LNCaP clone FGC (cell line): ENCODE data around the gene SSH2.

Experiments
- DNase-seq: peaks from one replicate; pipeline ENCODE4 v3.0.0-alpha.2; 2011; ENCODE audit warnings: low read depth
- H3K4me3 ChIP-seq: 2 replicates; pipeline ENCODE4 v1.5.1; 2011; ENCODE audit warnings: mild to moderate bottlenecking, low read depth, low read length, control low read depth
- TF ChIP-seq, protein P1 (sequence below): IDR thresholded peaks from 2 replicates; pipeline ENCODE4 v1.5.1; 2012; ENCODE audit warnings: mild to moderate bottlenecking; ENCODE audit not compliant: control insufficient read depth, insufficient read depth; ENCODE audit errors: extremely low read depth

SSH2 gene

DNA sequence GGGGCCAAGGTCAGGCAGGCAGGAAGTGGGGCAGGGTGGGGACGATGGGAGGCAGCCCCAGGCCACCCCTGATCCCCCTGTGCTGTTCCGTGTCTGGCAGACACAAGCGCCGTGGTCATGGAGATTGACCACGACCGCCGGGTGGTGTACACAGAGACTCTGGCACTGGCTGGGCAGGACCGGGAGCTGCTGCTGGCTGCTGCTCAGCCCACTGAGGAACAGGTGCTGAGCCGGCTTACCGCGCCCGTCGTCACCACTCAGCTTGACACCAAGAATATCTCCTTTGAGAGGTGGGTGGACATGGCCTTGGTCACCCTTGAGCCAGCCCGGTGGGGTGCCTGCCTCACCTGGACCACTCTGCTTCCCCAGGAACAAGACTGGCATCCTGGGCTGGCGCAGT lies 321.0 kb downstream of the SSH2 start:
- H3K4me3 ChIP-seq: no peak overlapping the region
- TF ChIP-seq, protein P1, sequence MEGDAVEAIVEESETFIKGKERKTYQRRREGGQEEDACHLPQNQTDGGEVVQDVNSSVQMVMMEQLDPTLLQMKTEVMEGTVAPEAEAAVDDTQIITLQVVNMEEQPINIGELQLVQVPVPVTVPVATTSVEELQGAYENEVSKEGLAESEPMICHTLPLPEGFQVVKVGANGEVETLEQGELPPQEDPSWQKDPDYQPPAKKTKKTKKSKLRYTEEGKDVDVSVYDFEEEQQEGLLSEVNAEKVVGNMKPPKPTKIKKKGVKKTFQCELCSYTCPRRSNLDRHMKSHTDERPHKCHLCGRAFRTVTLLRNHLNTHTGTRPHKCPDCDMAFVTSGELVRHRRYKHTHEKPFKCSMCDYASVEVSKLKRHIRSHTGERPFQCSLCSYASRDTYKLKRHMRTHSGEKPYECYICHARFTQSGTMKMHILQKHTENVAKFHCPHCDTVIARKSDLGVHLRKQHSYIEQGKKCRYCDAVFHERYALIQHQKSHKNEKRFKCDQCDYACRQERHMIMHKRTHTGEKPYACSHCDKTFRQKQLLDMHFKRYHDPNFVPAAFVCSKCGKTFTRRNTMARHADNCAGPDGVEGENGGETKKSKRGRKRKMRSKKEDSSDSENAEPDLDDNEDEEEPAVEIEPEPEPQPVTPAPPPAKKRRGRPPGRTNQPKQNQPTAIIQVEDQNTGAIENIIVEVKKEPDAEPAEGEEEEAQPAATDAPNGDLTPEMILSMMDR: no peak
- DNase-seq: no peak

DNA sequence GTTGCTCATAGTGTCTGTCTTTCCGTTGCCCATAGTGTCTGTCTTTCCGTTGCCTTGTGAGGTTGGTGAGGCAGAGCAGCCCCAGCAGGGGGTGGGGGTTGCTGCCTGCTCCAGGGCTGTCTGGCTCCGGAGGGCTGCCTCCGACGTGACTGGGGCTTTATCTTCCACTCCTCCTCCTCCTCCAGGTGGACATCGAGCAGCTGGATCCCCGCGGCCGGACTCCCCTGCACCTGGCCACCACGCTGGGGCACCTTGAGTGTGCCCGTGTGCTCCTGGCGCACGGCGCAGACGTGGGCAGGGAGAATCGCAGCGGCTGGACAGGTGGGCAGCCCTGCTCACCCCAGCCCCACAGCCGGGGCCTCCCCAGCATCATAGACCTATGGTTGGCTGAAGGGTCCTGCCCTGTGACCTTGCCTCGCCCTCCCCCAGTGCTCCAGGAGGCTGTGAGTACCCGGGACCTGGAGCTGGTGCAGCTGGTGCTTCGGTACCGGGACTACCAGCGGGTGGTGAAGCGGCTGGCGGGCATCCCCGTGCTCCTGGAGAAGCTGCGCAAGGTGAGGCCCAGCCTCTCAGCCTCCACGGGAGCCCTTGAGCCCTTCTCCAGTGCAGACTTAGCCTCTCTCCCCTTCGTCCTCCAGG lies 322.4 kb downstream of the SSH2 start:
- TF ChIP-seq, protein P1: no peak
- H3K4me3 ChIP-seq: no peak overlapping the region
- no peak for DNase-seq

DNA sequence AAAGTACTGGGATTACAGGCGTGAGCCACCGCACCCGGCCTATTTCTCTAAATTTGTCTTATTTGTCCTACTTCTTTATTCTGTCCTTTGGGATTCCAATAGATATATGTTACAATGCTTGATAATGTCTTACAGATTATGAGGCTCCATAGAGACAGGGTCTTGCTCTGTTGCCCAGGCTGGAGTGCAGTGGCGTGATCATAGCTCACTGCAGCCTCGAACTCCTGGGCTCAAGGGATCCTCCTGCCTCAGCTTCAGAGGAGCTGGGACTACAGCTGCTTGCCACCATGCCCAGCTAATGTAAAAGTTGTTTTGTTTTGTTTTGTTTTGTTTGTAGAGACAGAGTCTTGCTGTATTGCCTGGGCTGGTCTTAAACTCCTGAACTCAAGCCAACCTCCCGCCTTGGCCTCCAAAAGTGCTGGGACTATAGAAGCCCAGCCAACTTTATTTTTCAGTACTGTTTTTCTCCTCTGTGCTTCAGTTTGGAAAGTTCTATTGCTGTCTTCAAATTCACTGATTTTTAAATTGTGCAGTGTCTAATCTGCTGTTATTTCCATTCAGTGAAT lies 326.8 kb downstream of the SSH2 start:
- H3K4me3 ChIP-seq: no peak overlapping the region
- TF ChIP-seq, protein P1: no peak
- DNase-seq: no peak

DNA sequence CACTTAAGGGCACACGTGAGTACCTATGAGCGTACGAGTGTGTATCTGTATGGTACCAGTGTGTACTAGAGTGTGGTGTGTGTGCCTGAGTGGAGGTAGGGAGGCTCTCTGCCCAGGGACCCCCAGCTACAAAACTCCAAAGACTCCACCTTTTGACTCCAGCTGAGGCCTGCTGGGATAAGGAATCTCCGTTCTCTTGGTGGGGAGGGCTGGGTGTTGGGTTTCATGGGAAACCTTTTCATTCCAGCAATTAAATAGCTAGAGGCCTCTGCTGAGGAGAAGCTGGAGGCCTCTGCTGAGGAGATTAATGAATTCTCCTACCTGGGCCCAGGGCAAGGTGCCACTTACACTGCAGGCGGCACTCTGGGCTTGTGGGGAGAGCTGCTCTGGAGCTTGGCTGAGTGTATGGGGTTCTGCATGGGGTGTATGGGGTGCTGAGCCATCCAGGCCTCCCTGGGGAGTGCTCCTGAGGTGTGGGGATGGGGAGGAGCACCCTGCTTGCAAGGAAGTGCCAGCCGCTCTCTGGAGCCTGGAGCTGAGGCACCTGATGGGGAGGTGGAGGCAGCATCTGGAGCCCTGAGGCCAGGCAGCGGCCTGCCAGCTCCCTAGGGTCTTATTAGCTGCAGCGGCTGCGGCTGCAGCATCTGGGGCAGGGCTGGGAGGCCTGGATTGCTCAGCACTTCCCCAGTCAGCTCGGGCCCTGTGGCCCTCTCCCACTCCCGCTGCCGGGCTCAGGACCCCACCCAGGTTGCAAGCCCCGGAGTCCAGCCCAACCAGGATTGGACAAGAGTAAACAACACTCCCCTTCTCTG lies 332.5 kb downstream of the SSH2 start:
- TF ChIP-seq, protein P1: no peak
- no peak overlapping the region for H3K4me3 ChIP-seq
- DNase-seq: no peak

GRCh38 chr17:29596811-29597210 lies 333.2 kb downstream of the SSH2 start:
- no peak overlapping the region for H3K4me3 ChIP-seq
- DNase-seq: no peak
- TF ChIP-seq, protein P1: no peak

DNA sequence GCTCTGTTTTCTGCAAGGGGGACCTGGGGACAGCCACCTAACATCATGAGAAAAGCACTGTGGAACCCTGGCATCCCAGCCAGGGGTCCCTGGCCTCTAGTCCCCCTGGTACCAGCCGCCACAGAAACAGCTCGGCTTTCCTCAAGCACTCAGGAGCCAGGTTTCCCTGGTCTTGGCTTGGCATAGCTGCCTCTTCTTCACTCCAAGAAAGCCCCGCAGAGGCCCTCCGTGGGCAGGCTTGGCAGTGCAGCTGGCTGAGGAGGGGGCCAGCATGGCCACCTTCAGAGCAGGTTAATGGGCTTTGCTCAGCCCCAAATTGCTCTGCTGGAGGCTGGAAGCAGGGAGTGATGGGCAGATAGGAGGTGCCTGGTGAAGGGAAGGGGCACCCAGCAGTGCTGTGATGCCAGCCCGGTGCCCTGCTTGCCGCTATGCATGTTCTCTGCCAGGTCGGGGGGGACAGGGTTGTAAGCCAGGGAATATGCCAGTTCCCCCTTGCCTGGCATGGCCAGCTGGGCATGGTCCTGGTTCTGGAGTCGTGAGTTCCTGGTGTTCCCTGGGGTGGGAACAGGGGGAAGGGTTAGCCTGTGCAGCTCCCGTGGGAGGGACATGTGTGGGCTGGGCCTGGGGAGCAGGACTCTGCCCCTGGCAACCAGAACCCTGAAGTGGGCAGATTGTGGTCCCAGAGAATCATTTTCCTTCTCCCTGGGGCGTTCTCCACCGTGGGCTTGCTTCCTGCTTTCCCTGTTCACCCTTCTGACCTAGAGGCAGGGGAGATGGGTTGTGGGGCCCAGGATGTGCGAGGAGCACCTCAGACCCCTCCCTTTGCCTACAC lies 333.9 kb downstream of the SSH2 start:
- DNase-seq: no peak
- TF ChIP-seq, protein P1: no peak
- no peak overlapping the region for H3K4me3 ChIP-seq
